Vagina (tissue), 2 donors: Measurements from ENCODE around the gene GDF7. TPM values are rescaled to one million over a fixed set of nuclear protein-coding genes. Genes with fewer than 3 reads are reported as not detected.

Experiments
- DNase-seq, 2 donors: peaks; one replicate each; pipeline ENCODE4 v3.0.0-alpha.2; 2017; ENCODE audit errors: extremely low spot score in 2 of 2
- H3K27ac ChIP-seq: fragments of 200-600 bp; sonication (generic); one replicate; pipeline ENCODE4 v1.5.1; 2019
- H3K27me3 ChIP-seq: fragments of 200-600 bp; sonication (generic); one replicate; pipeline ENCODE4 v1.5.1; 2019
- H3K36me3 ChIP-seq, 2 donors: fragments of 200-600 bp; sonication (generic); one replicate each; pipeline ENCODE4 v1.5.1; 2017 to 2019
- H3K4me1 ChIP-seq: fragments of 200-600 bp; sonication (generic); one replicate; pipeline ENCODE4 v1.5.1; 2019
- H3K4me3 ChIP-seq, 2 donors: fragments of 200-600 bp; sonication (generic); 1 replicate in 1 of 2; 2 replicates in 1 of 2; pipeline ENCODE4 v1.5.1; 2016 to 2019
- H3K9me3 ChIP-seq: fragments of 200-600 bp; sonication (generic); one replicate; pipeline ENCODE4 v1.5.1; 2019
- CTCF ChIP-seq, 3 experiments: fragments of 450-650 bp in 2 of 3; fragments of 200-600 bp in 1 of 3; sonication (generic) in 1 of 3; IDR thresholded peaks; one replicate each; pipeline ENCODE4 v1.5.1; 2017 to 2019; ENCODE audit warnings: antibody characterized with exemption in 3 of 3, mild to moderate bottlenecking in 2 of 3, moderate library complexity in 2 of 3
- POLR2A ChIP-seq, 2 donors: fragments of 450-650 bp; IDR thresholded peaks; one replicate each; pipeline ENCODE4 v1.6.1; 2017; ENCODE audit warnings: antibody characterized with exemption in 2 of 2, mild to moderate bottlenecking in 2 of 2, moderate library complexity in 2 of 2
- POLR2AphosphoS5 ChIP-seq, 2 donors: sonication (generic); formaldehyde crosslinking; IDR thresholded peaks; one replicate each; pipeline ENCODE4 v1.9.0; 2017; ENCODE audit warnings: antibody characterized with exemption in 2 of 2, mild to moderate bottlenecking in 2 of 2, low read depth in 1 of 2; ENCODE audit not compliant: insufficient read depth in 1 of 2
- intact Hi-C: fragments of 100-400 bp; cut with DNase I; formaldehyde crosslinking; loops from one replicate; pipeline ENCODE4 v1.15.1; 2023
- total RNA-seq: library from RNA; depleted of rRNA; stranded (reverse); fragments of >200 nt; gene quantifications from one replicate; pipeline ENCODE4 v1.2.3, GENCODE V29; 2016

Gene GDF7
- total RNA-seq, 1 donor from 2014 or later: 9.3 TPM

GRCh38 chr2:20640411-20641122, 26.4 kb upstream of the GDF7 start:
- Histone ChIP-seq H3K36me3 (peaks cover 0 to 36% of the 10 kb centered on the region in 2 donors), H3K9me3 (no peaks in the 10 kb centered on the region), H3K27ac (peak overlapping the region; percentile 68), H3K4me3 (no peak overlapping the region), H3K4me1 (peaks cover 33% of the 10 kb centered on the region), H3K27me3 (no peaks in the 10 kb centered on the region)
- intact Hi-C loops: no loop called here
- TF ChIP-seq POLR2AphosphoS5 (IDR thresholded peaks at IDR 0.05; ENCODE audit: insufficient read depth in 1 of 2, low read depth in 1 of 2) (no peak), POLR2A (IDR thresholded peaks at IDR 0.05) (no peak), CTCF (IDR thresholded peaks at IDR 0.05) (no peak)
- DNase-seq: no peak

DNA sequence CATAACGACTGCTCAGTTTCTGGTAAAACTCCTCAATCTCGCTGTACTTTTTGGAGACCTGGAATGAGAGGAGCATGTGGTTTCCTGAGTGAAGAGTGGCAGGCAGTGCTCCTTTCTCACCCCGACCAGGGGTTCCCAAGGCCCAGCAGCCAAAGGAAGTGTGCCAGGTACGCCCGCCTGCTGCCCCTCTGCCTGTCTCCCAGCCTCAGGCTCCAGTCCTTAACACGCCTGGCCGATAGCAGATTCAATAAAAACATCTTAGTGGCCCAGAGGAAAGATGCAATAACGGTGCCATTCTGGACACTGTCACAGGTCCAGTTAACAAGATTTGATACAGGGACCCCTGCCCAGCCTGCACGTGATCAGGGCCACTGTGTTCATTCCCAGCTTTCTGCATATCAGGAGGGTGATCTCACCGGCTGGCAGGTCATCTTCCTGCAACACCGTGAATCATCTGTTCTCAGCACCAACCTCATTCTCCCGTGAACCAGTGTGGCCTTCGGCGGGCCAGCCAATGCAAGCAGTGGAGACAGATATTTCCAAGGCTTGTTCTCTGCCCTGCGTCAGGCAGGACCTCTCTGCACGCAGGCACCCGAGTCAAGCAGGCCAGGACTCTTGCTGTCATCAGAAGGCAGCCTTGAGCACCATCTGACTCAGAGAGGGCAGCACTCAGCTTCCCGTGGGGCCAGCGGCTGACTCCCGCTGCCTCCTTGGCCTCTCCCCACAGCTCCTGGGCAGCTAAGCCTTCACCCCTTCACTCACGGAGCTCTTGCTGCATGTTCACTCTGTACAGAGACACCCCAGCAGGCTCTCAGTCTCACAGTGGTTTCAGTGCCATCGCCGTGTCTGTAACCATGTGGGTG, 25.6 kb upstream of the GDF7 start:
- no peaks in the 10 kb centered on the region for H3K9me3 ChIP-seq

DNA sequence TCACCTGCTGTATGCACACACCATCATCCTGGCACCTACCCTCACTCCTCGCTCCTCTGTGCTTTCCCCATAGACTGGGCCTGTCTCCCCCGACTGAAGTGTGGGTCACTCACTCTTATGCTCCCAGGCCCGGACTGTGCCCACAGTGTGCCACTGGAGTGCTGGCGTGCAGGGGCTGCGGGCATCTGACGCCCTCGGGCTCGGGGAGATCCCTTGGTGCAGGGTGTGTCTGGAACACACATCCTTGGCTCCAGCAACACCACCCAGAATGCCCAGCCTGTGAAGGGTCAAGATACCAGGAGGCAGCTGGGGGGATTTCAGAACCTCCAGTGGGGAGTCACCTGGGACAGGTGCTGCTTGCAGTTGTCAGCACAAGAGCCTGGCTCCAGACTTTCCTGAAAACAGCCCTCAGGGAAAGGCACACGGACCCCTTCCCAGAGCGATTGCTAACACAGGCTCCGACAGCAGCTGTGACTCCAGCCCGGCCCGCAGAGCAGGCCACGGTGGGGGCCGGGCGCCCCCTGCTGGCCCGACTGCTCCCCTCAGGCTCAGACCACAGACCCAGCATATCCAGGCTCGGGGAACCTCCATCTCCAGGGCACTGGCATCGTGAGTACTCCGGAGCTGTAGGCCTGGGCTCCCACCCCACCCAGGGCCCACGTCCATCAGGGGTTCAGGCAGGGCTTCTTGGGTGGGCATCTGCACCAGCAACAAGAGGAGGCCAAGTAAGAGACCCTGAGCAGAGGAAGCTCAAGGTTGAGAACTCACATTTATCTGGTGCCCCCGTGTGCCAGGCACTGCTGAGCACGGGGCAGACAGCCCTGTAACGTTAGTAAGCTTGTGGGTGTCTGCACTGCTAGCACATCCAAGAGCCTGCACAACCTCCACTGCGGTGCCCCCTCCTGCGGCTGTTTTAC, 24.6 kb upstream of the GDF7 start:
- no peaks in the 10 kb centered on the region for H3K9me3 ChIP-seq
- TF ChIP-seq POLR2A (IDR thresholded peaks at IDR 0.05): no peak
- peak in 1 of 2 donors; percentile 40 for TF ChIP-seq POLR2AphosphoS5 (IDR thresholded peaks at IDR 0.05; ENCODE audit: insufficient read depth in 1 of 2, low read depth in 1 of 2)
- peak; percentile 91 to 96 (median 95) for TF ChIP-seq CTCF (IDR thresholded peaks at IDR 0.05)
- intact Hi-C loops: no loop called here
- H3K4me3 ChIP-seq: no peak overlapping the region
- H3K27me3 ChIP-seq: no peaks in the 10 kb centered on the region
- H3K4me1 ChIP-seq: peaks cover 24% of the 10 kb centered on the region
- H3K27ac ChIP-seq: peak overlapping the region; percentile 68
- H3K36me3 ChIP-seq: peaks cover 0 to 35% of the 10 kb centered on the region in 2 donors
- DNase-seq: no peak

More for the DNA sequence above, 25.6 kb upstream of the GDF7 start:
- peaks cover 0 to 38% of the 10 kb centered on the region in 2 donors for H3K36me3 ChIP-seq
- H3K4me3 ChIP-seq: no peak overlapping the region
- peak overlapping the region; percentile 68 for H3K27ac ChIP-seq
- intact Hi-C loops: no loop called here
- TF ChIP-seq POLR2A (IDR thresholded peaks at IDR 0.05) (no peak), POLR2AphosphoS5 (IDR thresholded peaks at IDR 0.05; ENCODE audit: insufficient read depth in 1 of 2, low read depth in 1 of 2) (peak in 1 of 2 donors; percentile 78), CTCF (IDR thresholded peaks at IDR 0.05) (no peak)
- H3K4me1 ChIP-seq: peaks cover 25% of the 10 kb centered on the region
- DNase-seq: no peak
- H3K27me3 ChIP-seq: no peaks in the 10 kb centered on the region

DNA sequence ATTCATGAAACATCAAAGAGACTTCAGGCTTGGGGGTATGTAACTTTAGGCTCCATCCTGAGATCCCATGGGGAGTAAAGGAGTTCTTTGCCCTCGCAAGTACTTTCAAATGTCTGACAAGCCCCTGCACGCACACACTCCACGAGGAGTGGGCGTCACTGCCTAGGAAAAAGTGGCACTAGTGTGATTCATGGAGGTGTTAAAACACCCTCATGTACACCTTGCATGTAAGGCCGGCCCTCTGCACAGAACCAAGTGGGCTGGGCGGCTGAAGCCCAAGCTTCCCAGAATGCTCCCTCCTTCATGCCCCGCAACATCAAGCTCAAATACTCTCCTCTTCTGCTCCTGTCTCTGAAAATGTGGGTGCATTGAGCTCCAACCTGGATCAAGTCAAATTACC, 23.9 kb upstream of the GDF7 start:
- no peak for DNase-seq
- Histone ChIP-seq H3K9me3 (no peaks in the 10 kb centered on the region), H3K36me3 (peaks cover 0 to 28% of the 10 kb centered on the region in 2 donors), H3K4me1 (peaks cover 31% of the 10 kb centered on the region), H3K27me3 (no peaks in the 10 kb centered on the region), H3K27ac (peak overlapping the region; percentile 17), H3K4me3 (no peak overlapping the region)
- intact Hi-C loops: no loop called here
- TF ChIP-seq POLR2AphosphoS5 (IDR thresholded peaks at IDR 0.05; ENCODE audit: insufficient read depth in 1 of 2, low read depth in 1 of 2) (no peak), POLR2A (IDR thresholded peaks at IDR 0.05) (no peak), CTCF (IDR thresholded peaks at IDR 0.05) (no peak)
